Urinary bladder (tissue), 4 donors: ENCODE results near the gene FKBP5. TPM values are rescaled to one million over a fixed set of nuclear protein-coding genes. Genes with fewer than 3 reads are reported as not detected.
"Not testable (repeated sequence)": the region's sequence is repeated elsewhere in the genome, so short reads cannot be mapped to it uniquely, and the experiment has no call there.

Experiments used
- DNase-seq: peaks from one replicate; pipeline ENCODE4 v3.0.0-alpha.2; 2015; ENCODE audit errors: extremely low spot score
- H3K27ac ChIP-seq: one replicate; pipeline ENCODE4 v1.5.1; 2013; ENCODE audit warnings: low read depth, mild to moderate bottlenecking, moderate library complexity
- H3K36me3 ChIP-seq: one replicate; pipeline ENCODE4 v1.6.1; 2013; ENCODE audit warnings: mild to moderate bottlenecking, moderate library complexity; ENCODE audit not compliant: insufficient read depth
- H3K4me1 ChIP-seq: one replicate; pipeline ENCODE4 v1.6.1; 2013; ENCODE audit warnings: mild to moderate bottlenecking, moderate library complexity; ENCODE audit not compliant: insufficient read depth
- H3K4me3 ChIP-seq: one replicate; pipeline ENCODE4 v1.5.1; 2013; ENCODE audit warnings: low read depth, low read length
- WGBS: extraction: QIAGEN DNeasy Blood & Tissue Kit; methylation state at CpG from one replicate; pipeline ENCODE4 v1.1.7; 2013; 5-methylcytosine and 5-hydroxymethylcytosine counted together
- polyA plus RNA-seq: library from polyadenylated mRNA; stranded (reverse); fragments of 200-250 nt; gene quantifications from one replicate; pipeline ENCODE4 v1.2.3, GENCODE V29; 2013
- total RNA-seq: library from RNA; depleted of rRNA; stranded (reverse); fragments of >200 nt; gene quantifications from one replicate; pipeline ENCODE4 v1.2.3, GENCODE V29; 2014
- donor health status: healthy with polysubstance abuse.
- donor health status: healthy.

FKBP5 gene
- total and polyA plus RNA-seq, 2 donors, result 5.6 to 236 TPM

- H3K27ac ChIP-seq, H3K4me3 ChIP-seq, H3K4me1 ChIP-seq, H3K36me3 ChIP-seq, DNase-seq: not testable (repeated sequence)
- WGBS, result 98% methylated on average over 8 of the region's 8 CpGs
These were observed 90.1 kb downstream of the FKBP5 start for GRCh38 chr6:35598621-35599020.

DNA sequence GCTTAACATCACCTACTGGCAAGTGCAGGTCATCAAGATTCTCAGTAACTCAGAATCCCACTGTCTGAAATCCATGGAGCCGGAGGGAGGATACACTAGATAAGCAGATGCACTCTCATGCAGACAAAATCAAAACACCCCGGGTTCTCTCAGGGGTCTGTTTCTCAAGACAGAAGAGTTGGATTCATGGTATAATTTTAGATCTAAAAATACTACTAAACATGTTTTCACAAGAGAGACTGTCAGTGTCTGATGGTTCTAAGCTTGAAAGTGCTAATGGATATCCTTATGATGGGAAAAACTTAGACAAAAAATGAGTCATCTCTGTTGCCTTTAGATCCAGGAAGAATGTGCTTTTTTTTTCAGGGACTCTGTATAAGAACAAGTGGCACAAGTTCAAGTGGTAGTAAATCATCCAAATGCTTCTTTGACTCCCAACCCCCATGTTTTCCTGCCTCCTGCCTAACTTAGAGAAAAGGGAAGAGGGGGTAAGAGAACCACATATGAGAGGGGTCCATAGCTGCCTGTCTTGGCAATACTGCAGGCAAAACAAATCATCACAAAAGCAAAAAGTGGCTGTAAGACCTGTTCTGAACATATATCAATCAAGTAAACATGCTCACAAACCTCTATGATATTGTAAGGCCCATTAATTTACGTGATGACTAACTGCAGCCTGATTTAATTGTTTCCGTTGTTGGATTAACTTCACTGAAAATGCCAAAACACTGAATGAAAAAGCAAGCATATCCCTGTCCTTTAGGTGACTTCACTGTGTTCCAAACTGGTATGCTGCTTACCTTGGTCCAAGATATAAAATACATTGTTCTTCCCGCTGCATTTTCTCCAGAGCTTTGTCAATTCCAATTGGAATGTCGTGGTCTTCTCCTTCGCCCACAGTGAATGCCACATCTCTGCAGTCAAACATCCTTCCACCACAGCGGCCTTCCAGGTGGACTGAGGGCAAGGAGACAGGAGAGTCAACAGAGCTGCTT, 92.0 kb downstream of the FKBP5 start:
- peak; percentile 75 for DNase-seq
- Histone ChIP-seq H3K4me3 (no peak overlapping the region), H3K27ac (peak overlapping the region; percentile 77), H3K4me1 (peaks cover 2% of the 10 kb centered on the region), H3K36me3 (peaks cover 6% of the 10 kb centered on the region)
- WGBS, result 70% methylated on average over 8 of the region's 8 CpGs

DNA sequence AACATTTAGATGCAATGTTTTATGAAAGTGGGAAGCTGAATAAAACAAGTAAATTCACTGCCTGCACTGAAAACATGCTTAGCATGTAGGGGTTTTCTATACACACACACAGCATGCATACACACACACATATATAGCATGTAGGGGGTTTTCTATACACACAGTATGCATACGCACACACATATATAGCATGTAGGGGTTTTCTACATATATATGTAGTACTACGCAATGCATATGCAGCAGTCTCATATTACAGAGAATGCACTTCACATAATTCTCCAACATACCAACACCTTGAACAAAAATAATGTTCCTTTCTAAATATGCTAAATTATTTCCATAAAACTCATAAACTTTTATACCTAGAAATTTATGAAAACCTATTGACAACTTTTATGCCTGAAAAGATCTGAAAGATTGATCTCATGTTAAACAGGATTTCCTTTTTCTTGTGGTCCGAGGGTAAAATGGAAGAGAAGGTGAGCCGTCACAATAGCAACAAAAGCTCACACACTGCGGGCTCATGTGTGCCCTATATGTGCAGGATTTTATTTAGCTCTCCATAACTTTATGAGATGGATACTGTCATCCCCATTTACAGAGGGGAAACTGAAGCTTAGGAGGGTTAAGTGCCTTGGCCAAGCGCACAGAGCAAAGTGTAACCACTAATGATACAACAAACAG, 94.1 kb downstream of the FKBP5 start:
- no peak overlapping the region for H3K4me3 ChIP-seq
- 93% methylated on average over 6 of the region's 6 CpGs for WGBS
- peaks cover 2% of the 10 kb centered on the region for H3K4me1 ChIP-seq
- H3K27ac ChIP-seq, result no peak overlapping the region
- no peak for DNase-seq
- H3K36me3 ChIP-seq, result peaks cover 8% of the 10 kb centered on the region

DNA sequence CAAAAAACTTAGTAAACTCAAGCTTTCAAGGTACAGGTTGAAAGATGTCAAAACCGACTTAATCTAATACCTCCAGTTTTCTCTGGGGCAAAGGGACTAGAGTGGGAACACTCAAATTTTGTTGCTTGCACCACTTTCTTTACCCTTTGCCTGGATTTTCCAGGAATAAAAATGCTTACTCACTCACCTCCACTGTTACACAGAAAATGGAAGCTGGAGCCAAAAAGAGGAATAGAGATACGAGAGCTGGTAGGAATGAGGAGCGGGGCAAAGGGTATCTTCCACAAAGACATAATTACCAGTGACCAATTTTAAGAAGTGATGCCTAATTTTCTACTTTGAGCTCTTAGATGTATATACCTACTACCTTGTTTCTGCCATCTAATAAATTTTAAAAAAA, 96.5 kb downstream of the FKBP5 start:
- WGBS, result 89% methylated on average over 3 of the region's 3 CpGs
- peaks cover 8% of the 10 kb centered on the region for H3K36me3 ChIP-seq
- H3K4me3 ChIP-seq, result no peak overlapping the region
- H3K4me1 ChIP-seq, result peaks cover 2% of the 10 kb centered on the region
- H3K27ac ChIP-seq, result peak overlapping the region; percentile 23
- DNase-seq, result no peak

DNA sequence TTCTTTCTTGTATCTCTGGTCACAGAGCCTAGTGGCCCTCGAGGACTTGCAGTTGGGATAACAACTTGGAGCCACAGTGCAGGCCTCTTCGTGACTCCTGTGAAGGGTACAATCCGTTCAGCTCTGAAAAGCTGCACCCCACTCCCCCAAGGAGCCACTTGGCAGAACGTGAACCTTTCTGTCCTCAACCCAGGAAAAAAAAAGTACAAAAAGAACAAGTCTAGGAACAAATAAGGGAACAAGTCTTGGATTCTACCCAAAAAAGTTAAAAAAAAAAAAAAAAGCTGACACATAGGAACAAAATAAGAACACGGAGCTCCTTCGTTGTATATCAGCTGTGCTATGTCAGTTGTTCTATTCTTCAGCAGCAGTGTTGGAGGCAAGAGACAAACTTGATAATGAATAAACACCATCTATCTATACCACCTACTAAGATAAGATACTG, 98.1 kb downstream of the FKBP5 start:
- H3K4me1 ChIP-seq, result peaks cover 2% of the 10 kb centered on the region
- WGBS, result 29% methylated on average over 6 of the region's 6 CpGs
- H3K27ac ChIP-seq, result peak overlapping the region; percentile 38
- H3K4me3 ChIP-seq, result no peak overlapping the region
- peaks cover 7% of the 10 kb centered on the region for H3K36me3 ChIP-seq
- DNase-seq, result peak; percentile 83

DNA sequence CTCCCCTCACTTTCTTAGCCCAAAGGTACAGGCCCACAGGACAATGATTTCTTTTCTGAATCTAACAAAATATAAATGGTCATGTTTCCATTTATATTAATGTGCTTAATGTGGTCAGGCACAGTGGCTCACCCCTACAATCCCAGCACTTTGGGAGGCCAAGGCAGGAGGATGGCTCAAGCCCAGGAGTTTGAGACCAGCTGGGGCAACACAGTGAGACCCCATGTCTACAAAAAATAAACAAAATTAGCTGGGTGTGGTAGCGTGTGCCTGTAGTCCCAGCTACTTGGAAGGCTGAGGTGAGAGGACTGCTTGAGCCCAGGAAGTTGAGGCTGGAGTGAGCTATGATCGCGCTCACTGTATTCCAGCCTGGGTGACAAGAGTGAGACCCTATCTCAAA, 98.8 kb downstream of the FKBP5 start:
- DNase-seq, result no peak
- Histone ChIP-seq H3K36me3 (peaks cover 5% of the 10 kb centered on the region), H3K4me3 (no peak overlapping the region), H3K4me1 (peaks cover 2% of the 10 kb centered on the region), H3K27ac (peak overlapping the region; percentile 38)
- over 99% methylated on average over 3 of the region's 3 CpGs for whole genome bisulfite sequencing

- H3K36me3 ChIP-seq, result peaks cover 4% of the 10 kb centered on the region
- H3K4me1 ChIP-seq, result peaks cover 2% of the 10 kb centered on the region
- DNase-seq, result no peak
- WGBS, result 96% methylated on average over 8 of the region's 8 CpGs
- H3K27ac ChIP-seq, result peak overlapping the region; percentile 38
- H3K4me3 ChIP-seq, result no peak overlapping the region
These were observed 99.4 kb downstream of the FKBP5 start for GRCh38 chr6:35589201-35589739.

GRCh38 chr6:35587167-35587566, 101.5 kb downstream of the FKBP5 start:
- no peak for DNase-seq
- Histone ChIP-seq H3K4me1 (no peaks in the 10 kb centered on the region), H3K36me3 (peaks cover 2% of the 10 kb centered on the region), H3K4me3 (no peak overlapping the region), H3K27ac (no peak overlapping the region)
- 92% methylated on average over 2 of the region's 2 CpGs for WGBS

- no peaks in the 10 kb centered on the region for H3K4me1 ChIP-seq
- H3K27ac ChIP-seq, result peak overlapping the region; percentile 32
- no peak overlapping the region for H3K4me3 ChIP-seq
- H3K36me3 ChIP-seq, result peaks cover 2% of the 10 kb centered on the region
- no peak for DNase-seq
These were observed 102.2 kb downstream of the FKBP5 start for GRCh38 chr6:35586542-35586941.

- H3K27ac ChIP-seq, result peak overlapping the region; percentile 5
- no peak for DNase-seq
- no peak overlapping the region for H3K4me3 ChIP-seq
- H3K4me1 ChIP-seq, result no peaks in the 10 kb centered on the region
- H3K36me3 ChIP-seq, result no peaks in the 10 kb centered on the region
These were observed 103.1 kb downstream of the FKBP5 start for GRCh38 chr6:35585658-35586057.

- peak; percentile 61 for DNase-seq
- H3K27ac ChIP-seq, result no peak overlapping the region
- H3K4me3 ChIP-seq, result no peak overlapping the region
- 28% methylated on average over 6 of the region's 6 CpGs for WGBS
- H3K4me1 ChIP-seq, result no peaks in the 10 kb centered on the region
- H3K36me3 ChIP-seq, result no peaks in the 10 kb centered on the region
These were observed 104.6 kb downstream of the FKBP5 start for GRCh38 chr6:35583893-35584688.

GRCh38 chr6:35582315-35582714, 106.4 kb downstream of the FKBP5 start:
- DNase-seq, result no peak
- Histone ChIP-seq H3K36me3 (no peaks in the 10 kb centered on the region), H3K27ac (no peak overlapping the region), H3K4me1 (no peaks in the 10 kb centered on the region), H3K4me3 (no peak overlapping the region)
- 51% methylated on average over 2 of the region's 2 CpGs for WGBS

GRCh38 chr6:35581633-35582032, 107.1 kb downstream of the FKBP5 start:
- H3K27ac ChIP-seq, result no peak overlapping the region
- no peak for DNase-seq
- WGBS, result 78% methylated on average over 6 of the region's 6 CpGs
- no peak overlapping the region for H3K4me3 ChIP-seq
- H3K4me1 ChIP-seq, result no peaks in the 10 kb centered on the region
- H3K36me3 ChIP-seq, result no peaks in the 10 kb centered on the region
